Right cardiac atrium (tissue), 5 donors: ENCODE measurements around the gene PHF12. TPM values are rescaled to one million over a fixed set of nuclear protein-coding genes. Genes with fewer than 3 reads are reported as not detected.
"Not testable (repeated sequence)": the region's sequence is repeated elsewhere in the genome, so short reads cannot be mapped to it uniquely, and the experiment has no call there.

Source experiments
- ATAC-seq, 2 donors: fragments of 200-7000 bp; cut with Tn5 transposase; one replicate each; pipeline versions ENCODE4 v1.8.0 to v1.9.1; 2020; ENCODE audit warnings: moderate library complexity in 2 of 2, mild to moderate bottlenecking in 1 of 2
- DNase-seq, 3 donors: peaks; one replicate each; pipeline ENCODE4 v3.0.0-alpha.2; 2020
- H3K27ac ChIP-seq: one replicate; pipeline ENCODE4 v1.5.1; 2013; ENCODE audit warnings: mild to moderate bottlenecking, low read length, control low read depth, moderate library complexity
- H3K27me3 ChIP-seq: one replicate; pipeline ENCODE4 v1.6.1; 2013; ENCODE audit not compliant: control insufficient read depth, insufficient read depth
- H3K4me1 ChIP-seq: one replicate; pipeline ENCODE4 v1.6.1; 2013; ENCODE audit warnings: low read length; ENCODE audit not compliant: control insufficient read depth, insufficient read depth
- H3K4me3 ChIP-seq: one replicate; pipeline ENCODE4 v1.5.1; 2013; ENCODE audit warnings: low read length, control low read depth
- H3K9me3 ChIP-seq: one replicate; pipeline ENCODE4 v1.6.1; 2013; ENCODE audit warnings: low read length; ENCODE audit not compliant: control insufficient read depth
- WGBS: extraction: QIAGEN DNeasy Blood & Tissue Kit; methylation state at CpG from one replicate; pipeline ENCODE4 v1.1.7; 2013; 5-methylcytosine and 5-hydroxymethylcytosine counted together
- intact Hi-C, 4 donors: fragments of 100-400 bp; cut with DNase I; formaldehyde crosslinking; loops; one replicate each; pipeline versions ENCODE4 v1.11.0 to v1.14.0; 2022 to 2023
- polyA plus RNA-seq: library from polyadenylated mRNA; stranded (reverse); fragments of 200-250 nt; gene quantifications from one replicate; pipeline ENCODE4 v1.2.3, GENCODE V29; 2013
- total RNA-seq, 4 donors: library from RNA; stranded (reverse); fragmentation: NEBNext Ultra II Directional; extraction: Animal tissue kit (Norgen Biotek cat#: 25700); gene quantifications; one replicate each; pipeline ENCODE4 v1.2.1, GENCODE V29; 2021
- donor health status: healthy with polysubstance abuse.
- donor health status: DM: no; HTN: yes; CAD: no.
- donor health status: DM: no; HTN: no; CAD: no.
- donor health status: DM: no; HTN: yes; CAD: no; lungs with severe emphysema.
- donor health status: DM: yes; HTN: yes; CAD: no.

Gene PHF12
- total and polyA plus RNA-seq, 5 donors, result 10.8 to 25.4 (median 23.2) TPM

DNA sequence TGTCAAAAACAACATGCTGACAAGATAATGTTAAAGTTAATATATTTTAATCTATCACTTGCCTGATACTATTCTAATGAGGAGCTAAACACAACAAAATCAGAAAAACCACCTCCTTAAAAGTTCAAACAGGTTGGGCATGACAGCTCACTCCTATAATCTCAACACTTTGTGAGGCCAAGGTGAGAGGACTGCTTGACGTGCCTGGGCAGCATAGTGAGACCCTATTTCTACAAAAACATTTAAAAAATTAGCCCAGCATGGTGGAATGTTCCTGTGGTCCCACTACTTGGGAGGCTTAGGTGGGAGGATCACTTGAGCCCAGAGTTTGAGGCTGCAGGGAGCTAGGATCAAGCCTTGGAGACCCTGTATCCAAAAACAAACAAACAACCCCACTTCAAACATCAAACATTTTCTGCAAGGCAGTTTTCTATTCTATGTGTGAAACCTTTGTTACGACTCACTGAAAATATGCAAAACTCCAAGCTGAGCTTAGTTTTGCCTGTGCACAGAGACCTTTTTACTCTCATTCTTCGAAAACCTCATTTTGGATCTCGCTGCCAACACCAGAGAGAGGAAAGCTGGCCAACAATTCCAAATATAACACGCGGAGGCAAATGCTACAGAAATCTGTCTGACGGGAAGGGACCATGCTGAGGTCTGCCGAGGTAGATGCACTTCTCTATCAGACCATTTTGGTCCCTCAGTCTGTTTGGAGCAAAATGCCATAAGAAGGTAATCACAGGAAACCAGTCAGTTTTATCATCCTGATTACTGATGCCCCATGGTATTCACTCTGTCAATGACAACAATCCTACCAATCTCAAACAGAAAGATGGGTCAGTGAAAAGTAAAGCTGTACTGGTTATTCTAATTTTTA lies 6.2 kb downstream of the PHF12 start:
- WGBS, result 36% methylated on average over 8 of the region's 8 CpGs
- no peak for DNase-seq
- no peaks in the 10 kb centered on the region for H3K9me3 ChIP-seq
- H3K27ac ChIP-seq, result no peak overlapping the region
- H3K27me3 ChIP-seq, result no peaks in the 10 kb centered on the region
- H3K4me3 ChIP-seq, result no peak overlapping the region
- ATAC-seq, result no peak
- intact Hi-C loops, result loop anchor here in 1 of 4 donors (5.0 kb wide), 1 partner anchor 43 kb away; the partner anchor contains the start of gene DHRS13
- H3K4me1 ChIP-seq, result peaks cover 3% of the 10 kb centered on the region

DNA sequence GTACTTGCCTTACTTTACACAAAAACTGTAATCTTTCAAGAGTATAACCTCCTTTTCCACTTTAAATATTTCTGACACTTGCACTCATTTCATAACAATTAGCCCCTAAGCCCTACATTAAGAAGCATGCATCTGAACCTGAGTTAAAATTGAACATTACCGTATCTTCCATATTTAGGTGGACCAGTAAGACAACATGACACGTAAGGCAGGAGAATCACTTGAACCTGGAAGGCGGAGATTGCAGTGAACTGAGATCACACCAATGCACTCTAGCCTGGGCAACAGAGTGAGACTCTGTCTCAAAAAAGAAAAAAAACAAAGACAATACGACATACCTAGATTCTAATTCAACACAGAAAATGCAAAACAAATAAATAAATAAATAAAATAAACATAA lies 7.0 kb downstream of the PHF12 start:
- Histone ChIP-seq H3K27me3 (no peaks in the 10 kb centered on the region), H3K4me1 (peaks cover 4% of the 10 kb centered on the region), H3K9me3 (no peaks in the 10 kb centered on the region), H3K4me3 (no peak overlapping the region), H3K27ac (no peak overlapping the region)
- DNase-seq (no peak), ATAC-seq (no peak)
- intact Hi-C loops, result no loop called here
- 83% methylated on average over 4 of the region's 4 CpGs for WGBS

DNA sequence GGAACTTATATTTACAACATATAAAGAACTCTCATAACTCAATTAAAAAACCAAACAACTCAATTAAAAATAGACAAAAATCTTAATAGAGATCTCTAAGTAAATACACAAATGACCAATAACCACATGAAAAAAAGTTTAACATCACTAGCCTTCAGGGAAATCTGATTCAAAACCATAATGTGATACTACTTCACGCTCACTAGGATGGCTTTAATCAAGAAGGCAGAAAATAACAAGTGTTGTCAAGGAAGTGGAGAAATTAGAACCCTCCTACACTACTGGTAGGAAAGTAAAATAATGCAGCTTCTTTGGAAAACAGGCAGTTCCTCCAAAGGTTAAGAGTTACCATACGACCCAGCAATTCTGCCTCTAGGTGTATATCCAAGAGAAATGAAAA lies 8.4 kb downstream of the PHF12 start:
- Histone ChIP-seq H3K27me3 (no peaks in the 10 kb centered on the region), H3K4me1 (peaks cover 4% of the 10 kb centered on the region), H3K27ac (no peak overlapping the region), H3K9me3 (no peaks in the 10 kb centered on the region), H3K4me3 (no peak overlapping the region)
- intact Hi-C loops, result no loop called here
- no peak for DNase-seq
- no peak for ATAC-seq
- 85% methylated on average over 2 of the region's 2 CpGs for WGBS

DNA sequence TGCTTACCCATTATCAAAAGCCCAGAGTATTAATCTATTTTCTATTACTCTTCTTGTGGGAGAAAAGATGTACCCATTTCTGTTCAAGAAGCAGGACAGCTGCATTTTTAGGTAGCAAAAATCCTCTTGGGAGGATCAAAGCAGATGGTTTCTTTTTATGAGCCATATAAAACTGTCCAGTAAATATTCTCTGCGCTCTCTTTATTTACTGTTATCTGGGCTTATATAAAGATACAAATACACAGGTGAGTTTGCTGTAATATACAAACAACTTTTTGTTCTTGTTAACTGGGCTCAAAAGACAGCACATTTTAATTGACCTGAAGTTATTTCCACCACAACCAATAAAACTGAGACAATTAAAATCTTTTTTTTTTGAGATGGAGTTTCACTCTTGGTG lies 10.1 kb downstream of the PHF12 start:
- H3K4me3 ChIP-seq, result no peak overlapping the region
- no peak for ATAC-seq
- H3K27ac ChIP-seq, result no peak overlapping the region
- H3K27me3 ChIP-seq, result no peaks in the 10 kb centered on the region
- 82% methylated on average over 1 of the region's 1 CpG for WGBS
- H3K9me3 ChIP-seq, result no peaks in the 10 kb centered on the region
- DNase-seq, result no peak
- intact Hi-C loops, result no loop called here
- peaks cover 9% of the 10 kb centered on the region for H3K4me1 ChIP-seq

DNA sequence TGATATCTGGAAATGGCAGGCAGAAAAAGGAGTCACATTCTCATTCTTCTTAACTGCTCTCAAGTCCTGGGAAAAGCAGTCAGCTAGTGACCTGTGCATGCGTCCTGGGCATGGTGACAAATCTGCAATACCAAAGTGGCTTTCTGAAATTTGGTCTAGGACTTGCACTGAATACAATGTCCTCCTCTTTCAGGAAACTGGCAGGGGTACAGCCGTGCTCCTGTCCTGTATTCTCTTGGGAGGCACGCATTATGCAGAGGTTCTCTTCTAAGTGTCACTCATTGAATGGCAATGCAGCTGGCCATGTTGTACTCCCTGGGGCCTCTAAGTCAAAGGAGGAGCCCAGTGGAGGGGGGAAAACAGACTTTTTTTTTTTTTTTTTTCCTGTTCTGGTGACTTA lies 10.6 kb downstream of the PHF12 start:
- 19% methylated on average over 3 of the region's 3 CpGs for WGBS
- intact Hi-C loops, result no loop called here
- Histone ChIP-seq H3K4me3 (no peak overlapping the region), H3K4me1 (peaks cover 14% of the 10 kb centered on the region), H3K27me3 (no peaks in the 10 kb centered on the region), H3K27ac (peak overlapping the region; percentile 6), H3K9me3 (no peaks in the 10 kb centered on the region)
- ATAC-seq (peak; percentile 55 to 68), DNase-seq (peak in 1 of 3 donors; percentile 32)

DNA sequence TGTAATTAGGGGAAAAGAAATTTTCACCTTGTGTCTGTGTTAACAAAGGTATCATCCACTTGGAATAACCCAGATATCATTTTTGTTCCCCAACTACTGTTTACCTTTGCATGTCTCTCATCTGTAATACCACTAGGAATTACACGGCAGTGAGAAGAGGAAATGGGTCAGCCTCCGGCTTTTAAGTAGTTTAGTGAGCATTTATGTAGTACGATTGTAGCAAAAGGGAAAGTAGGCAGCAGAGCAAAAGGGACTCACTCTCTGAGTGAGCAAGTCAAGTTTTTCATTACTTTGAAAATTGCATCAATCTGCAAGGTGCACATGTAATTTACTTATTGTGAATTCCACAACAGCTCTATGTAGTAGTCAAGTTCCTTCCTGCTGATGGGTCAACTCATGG lies 11.2 kb downstream of the PHF12 start:
- Histone ChIP-seq H3K4me3 (no peak overlapping the region), H3K27me3 (no peaks in the 10 kb centered on the region), H3K9me3 (no peaks in the 10 kb centered on the region), H3K4me1 (peaks cover 13% of the 10 kb centered on the region), H3K27ac (no peak overlapping the region)
- WGBS, result 47% methylated on average over 3 of the region's 3 CpGs
- no peak for DNase-seq
- ATAC-seq, result no peak
- intact Hi-C loops, result no loop called here

DNA sequence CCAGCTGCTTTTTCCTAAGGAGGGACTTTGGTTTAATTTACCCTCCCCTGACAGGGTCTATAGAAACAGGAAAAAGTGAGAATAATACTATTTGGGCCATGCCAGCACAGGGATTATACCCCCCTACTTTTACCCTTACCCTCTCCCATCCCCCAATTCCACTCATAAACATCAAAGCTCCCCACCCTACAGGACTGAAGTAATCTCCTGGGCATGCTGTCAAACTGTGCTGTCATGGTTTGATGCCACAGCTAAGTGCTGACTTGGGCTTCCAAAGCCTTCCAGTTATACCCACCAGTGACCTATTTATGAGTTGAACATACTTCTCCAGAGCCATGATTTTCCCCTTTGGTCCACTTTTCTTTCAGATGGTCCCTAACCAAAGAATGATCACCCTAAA lies 12.8 kb downstream of the PHF12 start:
- peaks cover 13% of the 10 kb centered on the region for H3K4me1 ChIP-seq
- peak overlapping the region; percentile 70 for H3K27ac ChIP-seq
- ATAC-seq (peak; percentile 67 to 71), DNase-seq (no peak)
- H3K27me3 ChIP-seq, result no peaks in the 10 kb centered on the region
- no peaks in the 10 kb centered on the region for H3K9me3 ChIP-seq
- no peak overlapping the region for H3K4me3 ChIP-seq
- intact Hi-C loops, result no loop called here

DNA sequence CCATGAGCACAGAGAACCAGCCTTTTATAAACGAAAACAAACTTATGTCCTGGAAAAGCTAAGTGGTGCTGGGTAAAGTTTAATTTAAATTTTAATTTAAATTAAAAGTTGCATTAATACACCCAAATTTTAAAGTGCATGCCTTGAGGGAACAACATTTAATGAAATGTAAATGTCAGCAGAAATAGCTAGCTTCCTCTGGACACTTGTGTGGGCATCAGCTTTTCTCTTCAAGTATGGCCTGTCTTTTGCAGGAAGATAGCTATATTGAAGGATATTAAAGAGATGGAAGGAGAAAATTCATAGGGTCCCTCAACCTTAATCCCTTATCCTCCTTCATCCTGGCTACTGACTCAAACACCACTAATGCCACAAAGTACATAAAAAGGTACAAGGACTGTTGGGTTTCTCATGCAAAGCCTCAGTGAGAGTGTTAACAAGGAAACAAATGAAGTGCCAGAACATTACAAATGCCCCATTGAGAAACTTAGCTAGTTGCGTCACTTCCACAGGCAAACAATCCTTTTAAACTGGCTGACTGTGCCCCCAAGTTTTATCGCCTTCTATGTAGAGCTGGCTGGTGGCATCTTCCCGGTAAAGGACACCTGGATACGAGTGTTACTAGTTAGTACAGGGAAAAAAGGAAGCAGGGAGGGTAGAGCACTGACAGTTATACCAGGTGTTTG lies 14.1 kb downstream of the PHF12 start:
- no peak for DNase-seq
- Histone ChIP-seq H3K9me3 (no peaks in the 10 kb centered on the region), H3K27me3 (no peaks in the 10 kb centered on the region), H3K4me3 (no peak overlapping the region), H3K27ac (peak overlapping the region; percentile 66), H3K4me1 (peaks cover 14% of the 10 kb centered on the region)
- ATAC-seq, result peak; percentile 51 to 52
- intact Hi-C loops, result no loop called here
- 64% methylated on average over 5 of the region's 5 CpGs for WGBS

DNA sequence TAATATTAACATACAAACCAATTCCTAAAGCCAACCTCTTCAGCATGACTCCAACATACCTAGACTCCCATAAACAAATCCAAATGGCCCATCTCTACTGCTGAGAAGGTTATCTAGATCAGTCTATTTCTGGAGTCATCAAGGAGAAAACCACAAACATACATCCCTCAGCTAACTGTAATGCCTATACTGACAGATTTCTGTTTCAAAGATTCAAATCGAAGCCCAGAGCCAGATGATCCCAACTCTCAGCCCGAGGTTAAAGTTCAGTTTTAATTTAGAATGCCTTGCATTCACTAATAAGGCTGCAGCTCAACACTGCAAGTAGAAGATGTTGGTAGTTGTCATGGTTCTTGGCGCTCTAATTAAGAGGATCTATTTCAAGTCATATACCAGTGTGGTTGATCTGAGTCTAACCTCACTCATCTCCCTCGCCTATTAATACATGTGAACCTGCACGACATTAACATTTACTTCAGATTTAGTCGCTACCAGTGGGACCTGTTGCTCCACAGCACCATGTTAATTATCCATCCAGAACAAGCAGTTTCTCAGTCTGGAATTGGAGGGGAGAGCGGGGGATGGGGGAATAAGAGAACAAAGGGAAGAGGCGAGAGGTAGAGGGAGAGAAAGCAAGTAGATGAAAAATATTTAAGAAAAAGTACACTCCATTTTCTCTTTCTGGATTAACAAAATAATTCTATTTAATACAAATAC lies 15.4 kb downstream of the PHF12 start:
- H3K4me1 ChIP-seq, result peaks cover 14% of the 10 kb centered on the region
- no peak overlapping the region for H3K4me3 ChIP-seq
- H3K9me3 ChIP-seq, result no peaks in the 10 kb centered on the region
- ATAC-seq (no peak), DNase-seq (no peak)
- no peaks in the 10 kb centered on the region for H3K27me3 ChIP-seq
- intact Hi-C loops, result no loop called here
- H3K27ac ChIP-seq, result peak overlapping the region; percentile 22
- WGBS, result 85% methylated on average over 8 of the region's 8 CpGs

DNA sequence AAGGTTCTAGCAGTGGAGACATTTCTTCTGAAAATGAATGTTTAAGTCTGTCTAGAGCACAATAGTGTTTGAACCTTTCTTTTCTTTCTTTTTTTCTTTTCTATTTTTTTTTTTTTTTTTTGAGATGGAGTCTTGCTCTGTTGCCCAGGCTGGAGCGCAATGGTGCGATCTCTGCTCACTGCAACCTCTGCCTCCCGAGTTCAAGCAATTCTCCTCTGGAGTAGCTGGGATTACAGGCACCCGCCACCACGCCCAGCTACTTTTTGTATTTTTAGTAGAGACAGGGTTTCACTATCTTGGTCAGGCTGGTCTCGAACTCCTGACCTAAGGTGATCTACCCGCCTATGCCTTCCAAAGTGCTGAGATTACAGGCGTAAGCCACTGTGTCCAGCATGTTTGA lies 16.8 kb downstream of the PHF12 start:
- H3K27me3 ChIP-seq, ATAC-seq, H3K4me3 ChIP-seq, DNase-seq, intact Hi-C loops, H3K27ac ChIP-seq, H3K9me3 ChIP-seq: not testable (repeated sequence)
- 96% methylated on average over 8 of the region's 8 CpGs for WGBS
- H3K4me1 ChIP-seq, result peaks cover 15% of the 10 kb centered on the region

DNA sequence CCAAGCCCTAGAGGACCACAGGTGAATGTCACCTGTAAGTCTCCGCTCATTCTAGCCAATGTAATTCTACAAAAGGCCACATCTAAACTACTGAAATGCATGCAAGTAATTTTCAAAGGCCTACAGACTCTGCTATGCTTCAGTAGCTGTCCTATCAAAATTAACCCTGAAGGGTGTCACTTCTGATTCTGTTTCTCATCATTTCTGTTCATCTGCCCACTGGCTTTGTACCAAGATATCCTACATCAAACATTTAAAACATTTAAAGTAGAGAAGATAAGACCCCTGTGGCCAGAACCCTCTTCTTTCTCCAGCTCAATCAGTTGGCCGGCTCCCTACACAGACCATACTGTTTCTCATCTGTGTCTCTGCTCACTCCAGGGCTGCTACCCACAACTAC lies 21.5 kb downstream of the PHF12 start:
- no peaks in the 10 kb centered on the region for H3K9me3 ChIP-seq
- no peak overlapping the region for H3K4me3 ChIP-seq
- peaks cover 7% of the 10 kb centered on the region for H3K4me1 ChIP-seq
- DNase-seq (no peak), ATAC-seq (no peak)
- WGBS, result 79% methylated on average over 2 of the region's 2 CpGs
- H3K27me3 ChIP-seq, result no peaks in the 10 kb centered on the region
- intact Hi-C loops, result no loop called here
- H3K27ac ChIP-seq, result no peak overlapping the region
